Skeletal muscle tissue (tissue), 4 donors: ENCODE measurements around the gene CST9. TPM values are rescaled to one million over a fixed set of nuclear protein-coding genes. Genes with fewer than 3 reads are reported as not detected.

Experiments
- H3K27ac ChIP-seq: one replicate; pipeline ENCODE4 v1.7.0; 2013; ENCODE audit warnings: mild to moderate bottlenecking, low read depth, low read length, inconsistent platforms
- H3K27me3 ChIP-seq, 3 donors: one replicate each; pipeline ENCODE4 v1.7.0; 2013; ENCODE audit warnings: low read length in 3 of 3; ENCODE audit not compliant: control insufficient read depth in 3 of 3, insufficient read depth in 3 of 3
- H3K36me3 ChIP-seq, 3 donors: one replicate each; pipeline ENCODE4 v1.7.0; 2013; ENCODE audit warnings: low read length in 3 of 3; ENCODE audit not compliant: control insufficient read depth in 3 of 3, insufficient read depth in 3 of 3
- H3K4me1 ChIP-seq, 3 donors: one replicate each; pipeline ENCODE4 v1.7.0; 2013; ENCODE audit warnings: low read length in 3 of 3, mild to moderate bottlenecking in 3 of 3; ENCODE audit not compliant: control insufficient read depth in 3 of 3, insufficient read depth in 3 of 3
- H3K4me3 ChIP-seq, 3 donors: one replicate each; pipeline ENCODE4 v1.7.0; 2013; ENCODE audit warnings: low read length in 3 of 3
- H3K9ac ChIP-seq, 3 donors: one replicate each; pipeline ENCODE4 v1.7.0; 2013; ENCODE audit warnings: low read length in 3 of 3, mild to moderate bottlenecking in 3 of 3, moderate library complexity in 2 of 3, low read depth in 1 of 3
- H3K9me3 ChIP-seq, 3 donors: one replicate each; pipeline ENCODE4 v1.7.0; 2013; ENCODE audit warnings: low read length in 3 of 3; ENCODE audit not compliant: control insufficient read depth in 3 of 3
- total RNA-seq: library from RNA; depleted of rRNA; stranded (reverse); fragments of >200 nt; gene quantifications from one replicate; pipeline ENCODE4 v1.2.3, GENCODE V29; 2014
- donor health status: Osteomylitis.

The CST9 gene
- total RNA-seq, 1 donor from 2014 or later, result not detected

DNA sequence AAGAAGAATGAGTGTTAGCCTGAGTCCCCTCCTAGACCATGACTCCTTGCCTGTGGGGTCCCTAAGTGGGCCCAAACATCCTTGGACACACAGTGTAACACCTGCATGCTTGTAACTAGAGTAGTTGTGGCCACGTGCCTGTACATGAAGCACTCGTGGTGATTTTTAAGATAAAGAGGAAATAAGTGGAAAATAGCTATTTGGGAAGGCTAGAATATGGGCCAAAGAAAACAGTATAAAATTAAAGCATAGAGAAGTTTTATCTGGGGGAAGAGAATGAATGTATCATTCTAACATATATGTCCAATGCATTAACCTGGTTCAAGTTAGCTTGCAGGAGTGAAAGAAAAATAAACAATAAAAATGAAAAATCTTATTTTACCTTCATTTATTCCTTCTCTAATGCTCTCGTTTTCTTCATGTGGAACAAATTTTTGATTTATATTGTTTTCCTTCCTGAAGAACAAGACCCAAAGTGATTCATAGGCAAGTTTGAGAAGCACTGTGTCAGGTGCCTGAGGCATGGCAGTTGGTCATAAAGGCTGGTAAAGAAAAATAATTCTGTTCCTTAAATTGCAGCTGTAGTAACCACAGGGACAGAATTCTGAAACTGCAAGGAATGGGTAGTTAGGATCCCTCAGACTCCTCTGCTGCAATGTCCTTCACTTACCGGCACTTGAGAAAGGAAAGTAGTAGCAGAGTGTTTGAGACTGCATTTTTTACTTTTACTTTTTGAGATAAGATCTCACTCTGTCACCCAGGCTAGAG lies 40.6 kb upstream of the CST9 start:
- Histone ChIP-seq H3K9ac (no peak overlapping the region), H3K27ac (no peak overlapping the region), H3K36me3 (no peaks in the 10 kb centered on the region), H3K4me3 (no peak overlapping the region), H3K4me1 (peaks cover 18 to 27% (median 19%) of the 10 kb centered on the region in 3 donors), H3K27me3 (no peaks in the 10 kb centered on the region), H3K9me3 (no peaks in the 10 kb centered on the region)

DNA sequence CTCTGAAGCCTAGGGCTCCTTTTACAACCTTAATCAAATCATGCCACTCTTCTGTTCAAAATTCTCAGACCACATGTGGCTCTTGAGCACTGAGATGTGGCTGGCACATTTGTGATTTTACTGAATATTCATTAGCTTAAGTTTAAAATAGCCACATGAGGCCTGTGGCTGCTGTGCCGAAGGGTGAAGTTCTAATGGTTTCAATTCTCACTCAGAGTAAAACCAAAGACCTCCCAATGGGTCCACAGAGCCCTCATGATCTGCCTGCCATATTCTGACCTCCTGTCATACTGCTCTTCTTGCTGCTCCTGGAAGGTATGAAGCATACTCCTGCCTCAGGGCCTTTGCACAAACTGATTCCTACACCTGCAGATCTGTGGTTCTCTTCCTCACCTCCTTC lies 39.9 kb upstream of the CST9 start:
- Histone ChIP-seq H3K27me3 (no peaks in the 10 kb centered on the region), H3K4me1 (peaks cover 25 to 34% (median 26%) of the 10 kb centered on the region in 3 donors), H3K27ac (no peak overlapping the region), H3K9ac (no peak overlapping the region), H3K9me3 (no peaks in the 10 kb centered on the region), H3K36me3 (no peaks in the 10 kb centered on the region), H3K4me3 (no peak overlapping the region)

DNA sequence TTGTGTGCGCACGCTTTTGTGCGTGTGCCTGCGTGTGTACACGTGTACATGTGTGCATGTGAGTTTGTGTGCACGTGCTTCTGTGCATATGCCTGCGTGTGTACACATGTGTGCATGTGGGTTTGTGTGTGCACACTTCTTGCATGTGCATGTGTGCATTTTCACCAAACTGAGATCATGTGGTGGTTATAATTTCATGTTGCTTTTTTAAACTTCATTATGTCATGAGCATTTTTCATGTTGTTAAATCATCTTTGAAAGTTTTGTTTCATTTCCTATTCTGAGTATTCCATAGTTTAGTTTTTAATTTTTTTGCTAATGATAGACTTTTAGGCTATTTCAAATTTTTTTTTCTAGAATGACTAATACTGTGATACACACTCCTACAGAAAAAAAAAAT lies 38.4 kb upstream of the CST9 start:
- H3K4me1 ChIP-seq, result peaks cover 31 to 47% (median 36%) of the 10 kb centered on the region in 3 donors
- H3K27ac ChIP-seq, result no peak overlapping the region

DNA sequence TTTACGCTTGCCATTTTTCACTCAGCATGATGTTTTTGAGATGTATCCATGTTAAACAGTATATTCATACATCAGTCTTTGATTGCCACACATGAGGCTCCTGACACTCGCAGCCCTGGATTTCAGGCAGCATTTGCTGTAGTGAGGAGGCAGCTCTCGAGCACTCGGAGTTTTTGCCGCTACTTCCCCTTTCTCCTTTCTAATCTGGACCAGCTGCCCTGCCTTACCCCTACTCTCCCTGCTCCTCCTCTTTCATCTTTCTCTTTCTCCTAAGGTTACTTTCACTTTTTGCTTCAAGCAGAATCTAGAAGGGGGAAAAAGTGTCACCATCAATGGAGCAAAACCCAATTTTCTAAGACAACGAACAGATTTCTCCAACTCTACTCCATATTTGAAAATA lies 37.9 kb upstream of the CST9 start:
- Histone ChIP-seq H3K9ac (no peak overlapping the region), H3K27ac (no peak overlapping the region), H3K4me3 (no peak overlapping the region), H3K9me3 (no peaks in the 10 kb centered on the region), H3K4me1 (peaks cover 31 to 47% (median 38%) of the 10 kb centered on the region in 3 donors), H3K36me3 (no peaks in the 10 kb centered on the region), H3K27me3 (no peaks in the 10 kb centered on the region)

More for the DNA sequence above, 38.4 kb upstream of the CST9 start:
- H3K36me3 ChIP-seq, result no peaks in the 10 kb centered on the region
- H3K4me3 ChIP-seq, result no peak overlapping the region
- no peaks in the 10 kb centered on the region for H3K27me3 ChIP-seq
- no peaks in the 10 kb centered on the region for H3K9me3 ChIP-seq
- no peak overlapping the region for H3K9ac ChIP-seq

DNA sequence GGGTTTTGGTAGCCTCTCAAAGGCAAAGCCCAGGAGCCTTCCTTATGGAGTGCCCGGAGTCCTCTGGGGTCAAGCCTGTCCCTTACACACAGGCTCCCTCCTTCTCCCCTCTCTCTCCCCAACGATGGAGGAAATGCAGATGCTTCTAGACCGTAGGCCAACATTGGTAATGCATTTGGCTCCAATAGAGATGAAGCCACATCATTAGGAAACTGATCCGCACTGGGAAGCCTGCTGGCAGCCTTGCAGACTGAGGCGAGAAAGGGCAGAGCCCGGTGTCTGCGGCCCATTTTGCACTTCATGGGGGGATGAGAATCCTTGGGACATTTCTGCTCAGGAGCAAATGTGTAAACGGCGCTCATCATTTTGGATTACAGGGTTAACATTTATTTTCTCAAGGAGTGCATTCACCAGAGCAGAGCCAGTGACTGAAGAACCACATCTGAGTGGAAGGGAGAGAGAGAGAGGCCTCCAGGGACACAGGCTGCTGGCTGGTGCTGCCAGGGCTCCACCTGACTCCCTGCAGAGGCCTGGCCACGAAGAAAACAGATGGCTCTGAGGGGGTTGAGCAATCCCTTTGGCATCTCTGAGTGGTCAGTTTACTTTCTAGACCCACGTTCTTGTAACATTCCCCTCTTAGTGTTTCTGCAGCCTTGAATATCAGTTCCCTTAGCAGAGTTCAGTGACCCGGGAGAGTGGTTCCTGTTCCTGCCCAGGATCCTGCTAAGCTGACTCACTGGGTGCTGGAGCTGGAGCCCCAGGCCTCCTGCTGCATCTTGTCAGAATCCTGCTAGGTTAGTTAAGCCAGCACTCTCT lies 36.4 kb upstream of the CST9 start:
- H3K36me3 ChIP-seq, result no peaks in the 10 kb centered on the region
- peaks cover 31 to 47% (median 39%) of the 10 kb centered on the region in 3 donors for H3K4me1 ChIP-seq
- H3K27ac ChIP-seq, result peak overlapping the region; percentile 63
- peak overlapping the region in 2 of 3 donors; percentile 0 to 14 for H3K4me3 ChIP-seq
- no peaks in the 10 kb centered on the region for H3K9me3 ChIP-seq
- peak overlapping the region; percentile 10 to 77 (median 68) for H3K9ac ChIP-seq
- H3K27me3 ChIP-seq, result no peaks in the 10 kb centered on the region

DNA sequence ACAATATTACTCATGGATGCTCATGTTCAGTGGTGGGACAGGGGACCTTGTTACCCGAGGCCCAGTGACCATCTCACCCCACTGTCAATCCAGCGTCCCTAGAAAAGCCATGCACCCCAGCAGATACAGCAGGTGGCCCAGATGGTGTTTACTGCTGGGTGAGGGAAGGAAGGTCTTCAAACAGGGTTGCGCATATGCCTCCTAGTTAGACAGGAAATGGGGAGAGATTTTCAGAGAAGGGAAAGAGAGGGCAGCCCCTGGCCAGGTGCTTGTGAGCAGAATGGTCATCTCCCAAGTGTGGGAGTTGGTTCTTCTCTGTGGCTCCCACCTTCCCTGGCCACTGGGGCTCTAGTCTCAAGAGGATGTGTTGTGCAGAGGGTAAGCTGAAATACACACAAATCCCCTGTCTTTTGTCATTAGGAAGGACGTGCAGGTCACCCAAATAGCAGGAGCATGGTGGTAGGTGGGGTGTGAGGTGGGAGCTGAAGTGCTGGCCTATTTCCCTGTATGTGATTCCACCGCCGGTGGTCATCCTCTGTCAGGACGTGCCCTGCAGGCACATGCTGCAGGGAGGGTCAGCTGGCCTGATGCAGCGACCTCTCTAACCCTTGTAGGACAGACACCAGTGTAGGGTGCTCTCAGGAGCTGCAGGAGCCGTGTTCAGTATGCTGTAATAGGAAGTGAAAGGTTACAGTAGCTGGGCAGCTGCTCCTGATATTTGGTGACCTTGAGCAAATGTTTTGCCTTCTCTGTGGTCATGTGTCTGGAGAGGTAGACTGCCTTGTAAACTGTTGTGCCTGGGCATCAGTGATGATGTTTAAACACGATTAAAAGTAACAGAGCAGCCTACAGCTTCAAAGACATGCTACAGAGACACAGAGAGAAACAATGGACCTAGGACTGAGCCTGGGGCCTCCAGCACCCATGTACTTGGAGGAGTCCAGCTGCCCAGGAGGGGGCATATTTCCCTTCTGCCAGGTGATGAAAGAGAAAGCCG lies 35.3 kb upstream of the CST9 start:
- Histone ChIP-seq H3K4me1 (peaks cover 40 to 57% (median 48%) of the 10 kb centered on the region in 3 donors), H3K4me3 (peak overlapping the region in 2 of 3 donors; percentile 25 to 54), H3K9ac (peak overlapping the region in 2 of 3 donors; percentile 9 to 77), H3K36me3 (peaks cover 0 to 2% (median 0%) of the 10 kb centered on the region in 3 donors), H3K9me3 (no peaks in the 10 kb centered on the region), H3K27ac (peak overlapping the region; percentile 63), H3K27me3 (no peaks in the 10 kb centered on the region)

DNA sequence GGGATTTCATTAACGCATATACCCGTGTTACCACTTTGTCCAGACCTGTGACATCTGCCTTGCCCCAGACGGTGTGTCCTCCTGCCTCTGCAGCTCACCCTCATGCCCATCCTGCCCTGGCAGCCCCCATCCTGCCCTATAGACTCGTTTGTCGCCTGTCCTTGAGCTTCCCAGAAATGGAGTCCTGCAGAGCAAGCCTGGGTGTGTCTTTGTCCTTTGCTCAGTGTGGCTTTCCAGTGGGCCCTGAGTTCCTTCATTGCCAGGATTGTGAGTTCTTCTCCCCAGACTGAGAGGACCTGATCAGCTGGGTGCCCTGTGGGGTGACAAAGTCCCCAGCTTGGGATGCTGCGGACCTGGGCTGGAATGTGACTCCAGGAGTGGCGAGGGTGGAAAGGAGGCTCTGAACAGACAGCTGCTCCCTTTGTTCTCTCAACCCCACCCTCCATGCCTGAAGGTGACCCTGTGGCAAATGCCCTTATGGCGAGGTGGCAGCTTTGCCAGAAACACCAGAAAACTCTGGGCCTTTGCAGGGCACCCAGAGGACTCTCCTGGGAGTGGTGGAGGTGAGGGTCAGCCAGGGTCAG lies 34.4 kb upstream of the CST9 start:
- no peaks in the 10 kb centered on the region for H3K27me3 ChIP-seq
- H3K4me3 ChIP-seq, result no peak overlapping the region
- H3K36me3 ChIP-seq, result peaks cover 0 to 2% (median 0%) of the 10 kb centered on the region in 3 donors
- H3K4me1 ChIP-seq, result peaks cover 49 to 65% (median 57%) of the 10 kb centered on the region in 3 donors
- H3K27ac ChIP-seq, result no peak overlapping the region
- H3K9ac ChIP-seq, result peak overlapping the region in 1 of 3 donors; percentile 77
- no peaks in the 10 kb centered on the region for H3K9me3 ChIP-seq

DNA sequence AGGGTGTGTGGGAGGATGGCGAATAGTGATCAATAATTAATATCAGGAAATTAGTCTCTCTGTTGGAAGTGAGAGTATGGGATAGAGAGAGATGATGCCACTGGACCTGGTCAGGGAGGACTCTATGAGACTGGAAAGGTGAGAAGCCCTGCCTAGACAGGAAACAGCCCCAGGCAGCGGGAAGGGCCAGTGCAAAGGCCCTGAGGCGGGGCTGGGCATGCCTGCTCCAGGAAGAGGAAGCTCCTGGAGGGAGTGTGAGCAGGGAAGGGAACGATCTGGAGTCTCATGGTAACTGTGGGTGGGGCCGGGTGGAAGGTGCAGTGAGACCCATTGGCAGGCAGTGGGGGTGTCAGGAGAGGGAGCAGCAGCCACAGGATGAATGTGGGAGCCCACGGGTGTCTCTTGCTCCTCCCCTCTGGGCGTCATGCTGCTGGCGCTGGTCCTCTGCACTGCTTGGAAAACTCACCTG lies 33.8 kb upstream of the CST9 start:
- H3K4me1 ChIP-seq, result peaks cover 55 to 71% (median 63%) of the 10 kb centered on the region in 3 donors
- no peak overlapping the region for H3K4me3 ChIP-seq
- H3K9me3 ChIP-seq, result no peaks in the 10 kb centered on the region
- no peak overlapping the region for H3K9ac ChIP-seq
- peaks cover 0 to 6% (median 3%) of the 10 kb centered on the region in 3 donors for H3K36me3 ChIP-seq
- no peaks in the 10 kb centered on the region for H3K27me3 ChIP-seq
- H3K27ac ChIP-seq, result no peak overlapping the region

DNA sequence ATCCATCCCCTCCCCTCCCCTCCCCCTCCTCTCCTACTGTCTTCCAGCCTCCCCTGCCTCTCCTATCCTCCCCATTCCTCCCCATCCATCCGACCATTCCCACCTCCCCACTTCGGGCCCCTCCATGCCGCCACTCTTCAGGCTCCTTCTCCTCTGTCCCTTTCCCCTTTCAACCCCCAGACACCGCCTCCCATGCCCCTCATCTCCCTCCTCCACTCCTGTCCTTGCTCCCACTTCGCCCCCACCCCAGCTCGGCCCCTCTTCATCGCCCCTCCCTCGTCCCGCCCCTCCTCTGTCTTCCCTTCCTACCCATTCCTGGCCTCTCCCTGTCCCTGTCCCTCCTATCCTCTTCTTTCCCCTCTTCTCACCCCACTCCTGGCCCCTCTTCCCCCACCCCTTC lies 32.6 kb upstream of the CST9 start:
- peak overlapping the region; percentile 34 for H3K27ac ChIP-seq

More for the DNA sequence above, 32.6 kb upstream of the CST9 start:
- no peak overlapping the region for H3K4me3 ChIP-seq
- H3K27me3 ChIP-seq, result no peaks in the 10 kb centered on the region
- H3K9ac ChIP-seq, result no peak overlapping the region
- H3K36me3 ChIP-seq, result peaks cover 6 to 17% (median 7%) of the 10 kb centered on the region in 3 donors
- H3K4me1 ChIP-seq, result peaks cover 67 to 77% (median 75%) of the 10 kb centered on the region in 3 donors
- no peaks in the 10 kb centered on the region for H3K9me3 ChIP-seq
